ELF-1 (cell line): ENCODE results near the gene MMP17.
"Not testable (repeated sequence)": the region's sequence is repeated elsewhere in the genome, so short reads cannot be mapped to it uniquely, and the experiment has no call there.

Experiments used
- DNase-seq: peaks from one replicate; pipeline ENCODE4 v3.0.0-alpha.2; 2016; ENCODE audit warnings: low read depth, low spot score

Gene MMP17

GRCh38 chr12:131863711-131864396 lies 35.7 kb downstream of the MMP17 start:
- DNase-seq = peak; percentile 76

DNA sequence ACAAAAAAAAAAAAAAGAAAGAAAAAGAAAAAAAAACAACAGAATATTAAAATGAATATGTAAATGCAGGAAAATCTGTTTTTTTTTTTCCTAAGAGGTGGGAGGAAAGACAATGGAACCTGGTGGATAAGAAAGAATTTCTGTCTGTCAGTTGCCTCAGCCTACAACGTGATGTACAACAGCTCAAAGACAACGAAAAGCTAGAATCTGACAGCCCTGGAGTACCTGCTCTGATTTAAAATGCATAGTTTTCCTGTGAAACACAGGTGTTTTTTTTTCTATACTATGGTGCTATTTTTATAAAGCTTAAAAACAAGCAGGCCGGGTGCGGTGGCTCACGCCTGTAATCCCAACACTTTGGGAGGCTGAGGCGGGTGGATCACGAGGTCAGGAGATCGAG lies 36.3 kb downstream of the MMP17 start:
- no peak for DNase-seq

DNA sequence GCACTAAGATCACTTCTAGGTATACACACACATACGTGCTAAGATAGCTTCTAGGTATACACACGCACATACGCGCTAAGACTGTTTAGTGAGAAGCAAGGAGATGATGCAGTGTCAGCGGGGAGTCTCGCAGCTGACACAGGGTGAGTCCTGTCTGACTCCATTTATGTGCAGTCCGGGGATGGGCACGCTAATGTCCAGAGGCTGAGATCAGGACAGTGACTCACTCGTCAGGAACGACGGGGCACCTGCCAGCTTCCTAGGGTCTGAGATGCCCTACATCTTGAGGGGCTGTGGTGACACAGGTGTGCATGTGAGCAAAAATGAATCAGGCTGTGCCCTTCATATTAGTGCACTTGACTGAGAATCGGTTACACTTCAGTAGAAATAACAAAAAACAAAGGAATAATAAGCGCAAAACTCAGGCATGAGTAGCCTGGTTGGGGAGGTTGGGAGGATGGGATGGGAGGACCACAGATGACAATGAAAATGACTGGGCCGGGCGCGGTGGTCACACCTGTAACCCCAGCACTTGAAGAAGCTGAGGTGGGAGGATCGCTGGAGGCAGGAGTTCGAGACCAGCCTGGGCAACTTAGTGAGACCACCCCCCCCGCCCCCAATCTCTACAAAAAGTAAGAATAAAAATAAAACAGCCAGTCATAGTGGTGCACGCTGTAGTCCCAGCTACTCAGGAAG lies 37.1 kb downstream of the MMP17 start:
- no peak for DNase-seq

DNA sequence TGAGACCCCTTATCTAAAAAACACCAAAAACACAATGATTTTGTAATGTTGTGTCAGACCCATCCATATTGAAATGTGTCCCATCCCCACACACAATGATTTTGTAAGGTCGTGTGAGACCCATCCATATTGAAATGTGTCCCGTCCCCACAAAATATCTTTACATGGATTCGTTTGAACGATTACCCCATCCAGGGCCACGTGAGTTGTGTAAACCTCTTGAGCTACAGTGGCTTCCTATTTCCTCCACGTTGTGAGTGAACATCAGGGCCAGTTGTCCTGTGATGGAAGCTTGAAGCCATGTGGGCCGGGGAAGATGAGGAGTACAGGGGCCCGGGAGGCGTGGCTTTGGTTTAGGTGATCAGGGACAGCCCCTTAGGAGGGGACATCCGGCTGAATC lies 39.3 kb downstream of the MMP17 start:
- DNase-seq = no peak

GRCh38 chr12:131867891-131868675 lies 39.9 kb downstream of the MMP17 start:
- no peak for DNase-seq

DNA sequence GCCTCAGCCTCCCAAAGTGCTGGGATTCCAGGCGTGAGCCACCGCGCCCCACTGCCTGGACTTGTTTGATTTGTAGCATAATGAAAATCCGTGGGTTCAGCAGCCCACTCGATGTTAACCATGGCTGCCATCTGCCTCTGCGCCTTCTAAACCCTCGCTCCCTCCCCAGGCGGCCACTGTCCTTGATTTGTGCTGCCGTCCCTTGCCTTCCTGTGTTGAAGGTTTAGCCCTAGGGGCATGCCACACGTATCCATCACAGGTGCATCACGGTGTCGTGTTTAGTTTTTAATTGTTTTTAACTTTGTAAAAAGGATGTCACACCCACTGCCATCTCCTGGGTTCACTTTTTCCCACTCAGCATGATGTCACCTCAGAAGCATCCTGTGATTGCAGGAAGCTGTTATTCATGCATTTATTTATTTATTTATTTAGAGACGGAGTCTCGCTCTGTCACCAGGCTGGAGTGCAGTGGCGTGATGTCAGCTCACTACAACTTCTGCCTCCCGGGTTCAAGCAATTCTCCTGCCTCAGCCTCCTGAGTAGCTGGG lies 41.8 kb downstream of the MMP17 start:
- no peak for DNase-seq

DNA sequence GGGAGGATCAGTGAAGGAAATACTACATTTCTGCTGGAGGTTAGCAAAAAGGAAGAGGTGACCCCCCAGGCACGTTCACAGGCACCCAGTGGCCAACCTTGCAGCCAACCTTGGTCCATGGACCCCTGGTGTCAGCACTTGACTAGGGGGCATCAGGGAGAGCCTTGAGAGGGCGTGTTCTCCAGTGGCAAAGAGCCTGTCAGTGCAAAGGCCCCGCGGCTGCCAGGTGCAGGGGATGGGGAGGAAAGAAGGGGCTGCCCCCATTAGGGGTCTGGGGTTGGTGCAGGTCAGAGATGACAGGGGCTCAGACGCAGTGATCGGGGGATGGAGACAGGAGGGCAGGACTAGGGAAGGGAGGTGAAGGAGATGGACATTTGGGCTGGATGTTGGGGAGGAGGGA lies 43.5 kb downstream of the MMP17 start:
- no peak for DNase-seq

DNA sequence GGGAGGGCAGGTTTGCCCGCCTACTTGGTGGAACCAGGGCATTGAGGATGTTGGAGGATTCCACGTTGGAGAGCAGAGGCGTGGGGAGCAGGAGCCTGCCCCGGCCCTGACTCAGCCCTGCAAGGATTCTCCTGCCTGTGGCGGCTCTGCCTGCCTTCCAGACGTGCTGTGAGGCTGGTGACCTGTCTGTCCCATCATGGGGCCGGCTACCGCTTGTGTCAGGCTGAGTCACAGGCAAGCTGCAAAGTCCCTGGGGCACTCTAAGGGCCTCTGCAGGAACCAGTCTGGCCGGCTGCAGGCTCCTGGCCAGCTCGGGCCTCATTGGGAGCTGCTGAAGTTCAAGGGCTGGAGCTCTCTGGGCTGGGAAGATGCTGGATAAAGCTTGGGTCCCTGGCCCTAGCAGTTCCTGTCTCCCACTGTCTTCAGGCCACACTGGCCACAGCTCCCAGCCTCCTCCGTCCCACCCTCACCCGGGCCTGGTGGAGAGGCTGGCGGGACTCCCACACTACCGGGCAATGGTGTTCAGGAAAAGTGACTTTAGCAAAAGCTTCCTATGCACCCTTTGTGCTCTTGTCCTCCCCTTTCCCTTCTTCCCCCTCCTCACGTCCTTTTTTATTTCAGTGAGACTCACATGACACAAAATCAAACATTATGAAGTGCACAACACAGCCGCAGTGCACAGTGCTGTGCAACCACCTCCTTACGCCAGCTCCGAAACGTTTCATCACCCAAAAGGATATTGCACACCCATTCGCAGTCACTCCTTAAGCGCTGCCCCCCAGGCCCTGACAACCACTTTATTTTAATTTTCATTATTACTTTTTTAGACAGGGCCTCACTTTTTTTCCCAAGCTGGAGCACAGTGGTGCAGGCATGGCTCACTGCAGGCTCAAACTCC lies 44.2 kb downstream of the MMP17 start:
- DNase-seq = peak; percentile 91

DNA sequence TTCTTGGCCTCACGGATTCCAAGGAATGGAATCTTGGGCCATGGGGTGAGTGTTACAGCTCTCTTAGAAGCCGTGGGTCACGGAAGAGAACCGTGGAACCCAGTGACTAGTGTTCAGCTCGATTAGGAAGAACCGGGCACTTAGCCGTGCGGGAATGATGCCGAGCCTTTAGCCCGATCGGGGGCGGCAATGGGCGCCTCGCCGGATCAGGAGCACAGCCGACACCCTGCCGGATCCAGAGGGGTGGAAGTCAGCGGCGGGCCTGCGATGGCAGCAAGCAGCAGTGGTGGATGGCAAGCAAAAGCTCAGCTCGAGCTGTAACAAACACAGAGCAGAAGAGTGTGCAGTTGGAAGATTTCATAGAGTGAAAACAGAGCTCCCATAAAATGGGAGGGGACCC lies 45.1 kb downstream of the MMP17 start:
- DNase-seq = no peak

- not testable (repeated sequence) for DNase-seq
These were observed 46.8 kb downstream of the MMP17 start for GRCh38 chr12:131874972-131875371.

GRCh38 chr12:131877216-131877615 lies 49.0 kb downstream of the MMP17 start:
- peak; percentile 77 for DNase-seq

- not testable (repeated sequence) for DNase-seq
These were observed 50.2 kb downstream of the MMP17 start for GRCh38 chr12:131878436-131878835.

GRCh38 chr12:131882804-131883520 lies 54.8 kb downstream of the MMP17 start:
- peak; percentile 75 for DNase-seq

- peak; percentile 59 for DNase-seq
These were observed 55.3 kb downstream of the MMP17 start for GRCh38 chr12:131883521-131883900.

- not testable (repeated sequence) for DNase-seq
These were observed 56.9 kb downstream of the MMP17 start for GRCh38 chr12:131885076-131885475.

GRCh38 chr12:131885543-131886057 lies 57.4 kb downstream of the MMP17 start:
- DNase-seq = no peak

GRCh38 chr12:131891722-131892121 lies 63.5 kb downstream of the MMP17 start:
- DNase-seq = not testable (repeated sequence)

DNA sequence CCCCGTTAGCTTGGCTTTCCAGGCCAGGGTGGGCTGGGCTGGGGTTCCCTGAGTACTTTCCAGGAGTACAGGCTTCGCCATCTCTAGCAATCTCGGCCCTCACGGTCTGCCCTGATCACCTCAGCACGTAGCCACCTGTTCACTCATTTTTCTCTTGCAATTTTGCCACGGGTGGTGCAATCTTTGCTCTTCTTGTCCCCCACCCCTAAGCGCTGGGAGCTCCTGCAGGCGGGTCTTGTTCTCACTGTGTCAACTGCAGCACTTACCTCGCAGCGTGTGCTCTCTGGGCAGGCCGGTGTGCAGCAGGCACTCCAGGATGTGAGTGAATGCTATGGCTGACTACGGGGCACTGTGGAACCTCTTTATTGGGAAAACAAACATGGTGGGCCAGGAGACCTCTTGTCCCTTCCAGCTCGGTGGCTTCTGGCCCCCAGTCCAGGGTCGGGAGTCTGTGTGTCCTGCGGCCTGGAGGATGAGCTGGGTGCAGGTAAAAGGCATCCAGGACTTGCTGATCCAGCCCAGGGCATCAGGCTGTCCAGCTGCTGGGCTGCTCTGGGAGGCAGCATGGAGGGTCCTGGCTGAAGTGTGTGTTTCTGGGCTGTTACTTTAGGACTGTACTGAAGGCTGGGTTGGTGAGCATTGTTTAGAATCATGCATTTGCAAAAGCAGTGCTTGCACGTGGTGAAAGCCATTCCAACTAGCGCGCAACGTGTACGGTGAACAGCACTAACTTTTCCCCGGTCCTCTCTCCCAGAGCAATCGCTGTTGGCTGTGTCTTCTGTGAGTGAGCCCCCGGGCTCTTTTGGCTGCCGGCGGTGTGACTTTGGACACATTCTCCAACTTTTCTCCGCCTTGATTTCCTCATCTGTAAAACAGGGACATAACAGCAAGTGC lies 64.8 kb downstream of the MMP17 start:
- DNase-seq = peak; percentile 61

DNA sequence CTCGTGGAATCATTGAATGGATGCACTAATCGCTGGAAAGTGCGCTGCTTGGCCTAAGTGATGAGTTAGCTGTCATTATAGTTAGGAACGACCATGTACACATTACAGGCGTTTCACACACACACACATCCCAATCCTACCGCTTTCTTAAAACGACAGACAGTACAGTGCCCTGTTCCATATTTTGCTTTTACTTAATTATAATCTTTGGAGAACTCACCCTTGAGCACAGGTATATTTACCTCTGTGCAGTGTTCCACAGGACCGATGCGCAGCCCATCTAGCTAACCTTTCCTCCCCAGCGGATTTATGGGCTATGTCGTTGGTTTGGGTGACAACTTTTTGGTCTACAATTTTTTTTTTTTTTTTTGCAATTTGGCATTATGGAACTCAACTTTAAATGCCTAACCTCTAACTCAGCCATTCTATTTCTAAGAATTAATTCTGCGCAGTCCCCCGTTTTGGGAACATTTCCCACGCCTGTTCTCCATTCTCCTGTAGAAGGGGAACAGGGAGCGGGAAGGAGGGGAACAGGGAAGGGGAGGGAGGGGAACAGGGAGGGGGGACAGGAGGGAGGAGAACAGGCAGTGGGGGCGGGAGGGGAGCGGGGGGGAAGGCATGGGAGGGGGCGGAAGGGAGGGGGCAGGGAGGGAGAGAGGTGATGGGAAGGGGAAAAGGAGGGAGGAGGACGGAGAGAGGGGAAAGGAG lies 65.6 kb downstream of the MMP17 start:
- no peak for DNase-seq
